NOMO-1 treated with DMSO at 0.1 percent for 48 hours (cell line): Measurements from ENCODE around the gene EIF4A3.
"Not testable (repeated sequence)": the region's sequence is repeated elsewhere in the genome, so short reads cannot be mapped to it uniquely, and the experiment has no call there.

ENCODE experiments used
- DNase-seq: peaks from one replicate; lab custom pipeline; 2025; ENCODE audit not compliant: unreplicated experiment; lab: John Stamatoyannopoulos, UW

Gene EIF4A3

GRCh38 chr17:80101946-80102663 lies 44.8 kb downstream of the EIF4A3 start:
- DNase-seq, result peak; percentile 69

GRCh38 chr17:80101011-80101945 lies 45.6 kb downstream of the EIF4A3 start, which contains the start of gene GAA:
TSS of gene GAA (plus strand) at chr17:80101581. CDS start at chr17:80104587, 3,006 bp downstream.
- peak; percentile 64 for DNase-seq

- DNase-seq, result no peak
Measured at GRCh38 chr17:80100035-80100323, 46.9 kb downstream of the EIF4A3 start.

DNA sequence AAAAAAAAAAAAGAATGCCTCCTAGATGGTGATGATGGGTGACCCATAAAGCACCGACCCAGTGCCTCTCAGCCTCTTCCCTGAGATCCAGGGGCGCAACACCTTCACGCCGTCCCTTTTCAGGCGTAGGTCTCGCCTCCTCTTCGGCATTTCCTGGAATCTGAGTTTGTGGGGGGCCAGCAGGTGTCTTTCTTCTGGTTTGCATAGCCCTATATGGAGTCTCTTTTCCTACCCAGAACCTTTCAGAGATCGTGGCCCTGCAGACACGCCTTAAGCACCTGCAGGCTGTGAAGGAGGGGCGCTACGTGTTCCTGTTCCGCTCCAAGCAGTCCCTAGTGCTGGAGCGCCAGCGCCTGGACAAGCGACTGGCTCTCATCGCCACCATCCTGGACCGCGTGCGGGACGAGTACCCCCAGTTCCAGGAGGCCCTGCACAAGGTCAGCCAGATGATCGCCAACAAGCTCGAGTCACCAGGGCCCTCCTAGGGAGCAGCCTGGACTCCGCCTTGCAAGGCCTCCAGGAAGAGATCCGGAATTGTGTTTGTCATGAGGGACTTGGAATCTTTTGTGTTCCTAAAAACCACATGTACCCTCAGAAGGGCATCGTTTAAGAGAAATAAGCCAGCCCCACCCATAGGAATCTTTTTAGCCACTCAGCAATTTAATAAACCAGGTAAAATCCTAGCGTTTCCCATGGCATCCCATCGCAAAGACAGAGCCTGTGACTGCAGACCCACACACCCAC lies 47.5 kb downstream of the EIF4A3 start:
- no peak for DNase-seq

GRCh38 chr17:80097844-80098691 lies 48.9 kb downstream of the EIF4A3 start:
- no peak for DNase-seq

GRCh38 chr17:80097127-80097621 lies 49.8 kb downstream of the EIF4A3 start:
- no peak for DNase-seq

DNA sequence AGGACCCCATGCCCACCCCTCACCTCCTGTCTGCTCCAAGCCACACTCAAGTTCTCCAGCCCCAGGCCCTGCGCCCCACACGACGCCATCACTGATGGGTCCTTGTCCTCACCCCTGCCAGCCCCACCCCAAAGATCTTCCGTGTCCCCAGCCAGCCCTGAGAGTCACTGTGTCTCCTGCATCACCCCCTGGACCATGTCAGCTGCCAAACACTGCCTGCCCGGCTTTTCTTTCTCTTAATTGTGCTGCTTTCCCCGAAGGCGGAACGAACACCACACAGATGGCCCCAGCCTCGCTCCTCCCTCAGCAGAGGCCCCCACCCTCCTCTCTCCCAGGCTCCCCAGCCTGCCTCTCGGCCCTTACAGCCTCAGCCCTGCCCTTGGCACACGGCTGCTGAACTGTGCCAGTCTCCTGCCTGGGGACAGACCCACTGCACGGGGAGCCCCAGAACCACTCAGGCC lies 50.3 kb downstream of the EIF4A3 start:
- DNase-seq, result no peak

GRCh38 chr17:80095844-80096475 lies 51.0 kb downstream of the EIF4A3 start:
- DNase-seq, result no peak

GRCh38 chr17:80095038-80095843 lies 51.7 kb downstream of the EIF4A3 start:
- no peak for DNase-seq

DNA sequence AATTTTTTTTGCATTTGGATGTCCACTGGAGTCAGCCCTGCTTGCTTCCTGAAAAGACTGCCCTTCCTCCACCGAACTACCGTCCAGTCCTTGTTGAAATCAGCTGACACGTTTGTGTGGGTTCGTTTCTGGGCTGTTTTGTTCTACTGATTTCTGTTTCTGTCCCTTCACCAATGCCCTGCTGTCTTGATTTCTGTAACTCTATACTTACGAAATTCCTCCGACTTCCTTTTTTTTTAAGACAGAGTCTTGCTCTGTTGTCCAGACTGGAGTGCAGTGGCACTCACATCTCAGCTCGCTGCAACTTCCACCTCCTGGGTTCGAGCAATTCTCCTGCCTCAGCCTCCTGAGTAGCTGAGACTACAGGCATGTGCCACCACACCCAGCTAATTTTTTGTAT lies 54.0 kb downstream of the EIF4A3 start:
- DNase-seq, result peak; percentile 91

DNA sequence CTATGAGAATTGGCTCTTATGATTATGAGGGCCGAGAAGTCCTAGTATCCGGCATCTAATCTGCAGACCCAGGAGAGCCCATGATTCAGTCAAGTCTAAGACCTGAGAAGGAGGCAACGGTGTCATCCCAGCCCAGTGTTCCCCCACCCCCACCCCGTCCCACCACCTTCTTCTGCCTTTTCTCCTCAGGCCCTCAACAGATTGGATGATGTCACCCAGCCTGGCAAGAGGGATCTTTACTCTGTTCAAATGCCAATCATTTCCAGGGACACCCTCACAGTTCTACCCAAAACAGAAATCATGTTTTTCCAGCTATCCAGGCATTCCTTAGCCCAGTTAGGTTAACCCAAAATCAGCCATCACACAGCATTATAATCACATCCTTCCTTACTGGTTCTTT lies 55.6 kb downstream of the EIF4A3 start:
- DNase-seq, result no peak

GRCh38 chr17:80090164-80090563 lies 56.8 kb downstream of the EIF4A3 start:
- not testable (repeated sequence) for DNase-seq

GRCh38 chr17:80089762-80090161 lies 57.2 kb downstream of the EIF4A3 start:
- DNase-seq, result no peak

- no peak for DNase-seq
Measured at GRCh38 chr17:80087346-80088265, 59.3 kb downstream of the EIF4A3 start.

GRCh38 chr17:80086616-80087015 lies 60.3 kb downstream of the EIF4A3 start:
- no peak for DNase-seq

GRCh38 chr17:80086081-80086480 lies 60.8 kb downstream of the EIF4A3 start:
- DNase-seq, result no peak

- no peak for DNase-seq
Measured at GRCh38 chr17:80084773-80085172, 62.2 kb downstream of the EIF4A3 start.
